Activated CD8-positive, alpha-beta memory T cell treated with anti-CD3 and anti-CD28 coated beads, Interleukin-2, amount 50 U/mL, for 24 hours (primary cell): Measurements from ENCODE around the gene PCDHA8.
"Not testable (repeated sequence)": the region's sequence is repeated elsewhere in the genome, so short reads cannot be mapped to it uniquely, and the experiment has no call there.

Experiments
- DNase-seq: peaks from one replicate; pipeline ENCODE4 v3.0.0-alpha.2; 2020; ENCODE audit errors: extremely low read depth

PCDHA8 gene

DNA sequence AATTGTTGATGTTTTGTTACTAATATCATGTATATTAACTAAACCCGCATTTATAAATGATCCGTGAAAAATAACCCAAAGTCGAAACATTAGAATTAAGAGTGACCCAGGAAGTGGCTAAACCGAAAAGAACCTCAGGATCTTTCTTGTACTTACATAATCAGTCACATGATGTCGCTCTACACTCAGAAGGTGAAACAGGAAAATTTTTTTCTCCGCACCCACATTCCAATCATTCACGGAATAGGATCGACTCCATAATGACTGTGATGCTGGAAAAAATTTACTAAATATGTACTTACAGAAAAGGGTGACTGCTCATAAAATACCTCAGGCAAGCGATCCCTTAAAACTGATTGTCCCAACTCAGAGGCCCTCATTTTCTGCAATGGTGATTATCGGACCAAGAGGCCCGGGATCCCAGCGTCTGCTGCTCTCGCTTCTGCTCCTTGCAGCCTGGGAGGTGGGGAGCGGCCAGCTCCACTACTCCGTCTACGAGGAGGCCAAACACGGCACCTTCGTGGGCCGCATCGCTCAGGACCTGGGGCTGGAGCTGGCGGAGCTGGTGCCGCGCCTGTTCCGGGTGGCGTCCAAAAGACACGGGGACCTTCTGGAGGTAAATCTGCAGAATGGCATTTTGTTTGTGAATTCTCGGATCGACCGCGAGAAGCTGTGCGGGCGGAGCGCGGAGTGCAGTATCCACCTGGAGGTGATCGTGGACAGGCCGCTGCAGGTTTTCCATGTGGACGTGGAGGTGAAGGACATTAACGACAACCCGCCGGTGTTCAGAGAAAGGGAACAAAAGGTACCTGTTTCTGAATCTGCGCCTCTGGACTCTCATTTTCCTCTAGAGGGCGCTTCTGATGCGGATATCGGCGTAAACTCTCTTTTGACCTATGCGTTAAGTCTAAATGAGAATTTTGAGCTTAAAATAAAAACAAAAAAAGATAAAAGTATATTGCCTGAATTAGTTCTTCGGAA is 34.4 kb downstream of the PCDHA8 start, which contains the start of gene PCDHA12:
TSS of gene PCDHA12 (plus strand) at position 224 of the 981 bp plus-strand sequence. CDS start at position 389, 165 bp downstream.
- DNase-seq: no peak

- not testable (repeated sequence) for DNase-seq
These were observed 35.7 kb downstream of the PCDHA8 start for GRCh38 chr5:140876541-140877261.

DNA sequence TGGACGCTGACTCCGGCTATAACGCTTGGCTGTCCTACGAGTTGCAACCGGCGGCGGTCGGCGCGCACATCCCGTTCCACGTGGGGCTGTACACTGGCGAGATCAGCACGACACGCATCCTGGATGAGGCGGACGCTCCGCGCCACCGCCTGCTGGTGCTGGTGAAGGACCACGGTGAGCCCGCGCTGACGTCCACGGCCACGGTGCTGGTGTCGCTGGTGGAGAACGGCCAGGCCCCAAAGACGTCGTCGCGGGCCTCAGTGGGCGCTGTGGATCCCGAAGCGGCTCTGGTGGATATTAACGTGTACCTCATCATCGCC is 36.2 kb downstream of the PCDHA8 start:
- DNase-seq: no peak

DNA sequence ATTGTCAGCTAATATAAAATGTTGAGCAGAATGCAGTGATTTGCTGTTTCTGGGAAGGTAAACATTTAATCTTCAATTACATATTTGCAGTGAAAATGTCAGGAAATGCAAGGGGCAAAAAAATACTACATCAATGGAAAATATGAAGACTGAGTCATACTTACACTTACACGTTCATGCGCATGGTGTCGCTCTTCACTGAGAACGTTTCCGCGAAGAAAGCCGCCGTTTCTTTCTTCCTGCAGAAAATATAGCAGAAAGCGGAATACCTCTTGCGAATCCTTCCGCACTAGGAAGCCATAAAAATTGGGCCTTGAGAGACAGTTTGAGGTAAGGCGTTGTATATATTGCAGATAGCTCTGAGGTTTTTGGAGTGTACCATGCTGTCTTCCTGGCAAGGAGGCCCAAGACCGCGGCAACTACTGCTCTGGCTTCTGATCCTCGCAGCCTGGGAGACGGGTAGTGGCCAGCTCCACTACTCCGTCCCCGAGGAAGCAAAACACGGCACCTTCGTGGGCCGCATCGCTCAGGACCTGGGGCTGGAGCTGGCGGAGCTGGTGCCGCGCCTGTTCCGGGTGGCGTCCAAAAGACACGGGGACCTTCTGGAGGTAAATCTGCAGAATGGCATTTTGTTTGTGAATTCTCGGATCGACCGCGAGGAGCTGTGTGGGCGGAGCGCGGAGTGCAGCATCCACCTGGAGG is 41.1 kb downstream of the PCDHA8 start, which contains the start of gene PCDHA13:
TSS of gene PCDHA13 (plus strand) at position 236 of the 702 bp plus-strand sequence. CDS start at position 381, 145 bp downstream.
- DNase-seq: no peak

- DNase-seq: no peak
These were observed 41.6 kb downstream of the PCDHA8 start for GRCh38 chr5:140882591-140882899.

DNA sequence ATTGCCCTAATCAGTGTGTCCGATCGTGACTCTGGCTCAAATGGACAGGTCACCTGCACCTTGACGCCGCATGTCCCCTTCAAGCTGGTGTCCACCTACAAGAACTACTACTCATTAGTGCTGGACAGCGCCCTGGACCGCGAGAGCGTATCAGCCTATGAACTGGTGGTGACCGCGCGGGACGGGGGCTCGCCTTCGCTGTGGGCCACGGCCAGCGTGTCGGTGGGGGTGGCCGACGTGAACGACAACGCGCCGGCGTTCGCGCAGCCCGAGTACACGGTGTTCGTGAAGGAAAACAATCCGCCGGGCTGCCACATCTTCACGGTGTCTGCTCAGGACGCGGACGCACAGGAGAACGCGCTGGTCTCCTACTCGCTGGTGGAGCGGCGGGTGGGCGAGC is 42.4 kb downstream of the PCDHA8 start:
- DNase-seq: no peak

GRCh38 chr5:140883927-140884697 is 43.1 kb downstream of the PCDHA8 start:
- DNase-seq: no peak
